B cell (primary cell): ENCODE measurements around the gene ARFGAP1. TPM values are rescaled to one million over a fixed set of nuclear protein-coding genes. Genes with fewer than 3 reads are reported as not detected.
A peak's percentile ranks its signal among the peaks of the same experiment; 100 is the strongest.

ENCODE experiments used
- ATAC-seq: fragments of 200-7000 bp; cut with Tn5 transposase; one replicate; pipeline ENCODE4 v1.10.0; 2021; ENCODE audit warnings: low read depth, mild to moderate bottlenecking, moderate number of reproducible peaks, moderate library complexity
- CTCF ChIA-PET: fragments of 350-600 bp; sonication (Branson Sonifier 250); formaldehyde crosslinking; loops from one replicate; lab custom pipeline; 2021; ENCODE audit warnings: antibody characterized with exemption, inconsistent platforms; lab: Charles Lee
- POLR2A ChIA-PET: fragments of 350-600 bp; sonication (Branson Sonifier 250); formaldehyde crosslinking; loops from one replicate; lab custom pipeline; 2021; ENCODE audit warnings: antibody characterized with exemption; lab: Charles Lee
- DNase-seq: peaks from one replicate; pipeline ENCODE4 v3.0.0; 2013
- H2AFZ ChIP-seq: 2 replicates; pipeline ENCODE4 v1.6.1; 2012; ENCODE audit warnings: mild to moderate bottlenecking, low read depth, low read length; ENCODE audit not compliant: insufficient read depth, poor library complexity, severe bottlenecking
- H3K27ac ChIP-seq, 2 donors: 1 replicate in 1 of 2; 2 replicates in 1 of 2; pipeline ENCODE4 v1.5.1; 2012 to 2013; ENCODE audit warnings: low read length in 2 of 2, mild to moderate bottlenecking in 2 of 2, moderate library complexity in 1 of 2
- H3K27me3 ChIP-seq, 4 experiments: fragments of 200-600 bp in 1 of 4; sonication (generic) in 1 of 4; replicated peaks in 1 of 4; 1 replicate in 2 of 4; 2 replicates in 2 of 4; pipeline versions ENCODE4 v1.6.1 to v1.7.0; 2013 to 2016; ENCODE audit warnings: low read length in 3 of 4, mild to moderate bottlenecking in 2 of 4, mixed read lengths in 1 of 4, moderate library complexity in 1 of 4; ENCODE audit not compliant: insufficient read depth in 4 of 4, control insufficient read depth in 3 of 4; ENCODE audit errors: control extremely low read depth in 1 of 4
- H3K36me3 ChIP-seq, 2 experiments: replicated peaks in 1 of 2; 1 replicate in 1 of 2; 2 replicates in 1 of 2; pipeline versions ENCODE4 v1.6.1 to v1.7.1; 2013; ENCODE audit warnings: low read length in 1 of 2; ENCODE audit not compliant: insufficient read depth in 2 of 2, control insufficient read depth in 1 of 2; ENCODE audit errors: control extremely low read depth in 1 of 2, extremely low read depth in 1 of 2
- H3K4me1 ChIP-seq, 2 donors: fragments of 200-600 bp in 1 of 2; sonication (generic) in 1 of 2; 1 replicate in 1 of 2; 2 replicates in 1 of 2; pipeline versions ENCODE4 v1.5.1 to v1.6.1; 2013 to 2017; ENCODE audit warnings: low read length in 2 of 2; ENCODE audit not compliant: control insufficient read depth in 2 of 2, insufficient read depth in 2 of 2
- H3K4me2 ChIP-seq: replicated peaks from 2 replicates; pipeline ENCODE3; 2012; ENCODE audit warnings: mild to moderate bottlenecking, low read depth, low read length; ENCODE audit not compliant: poor library complexity, severe bottlenecking
- H3K4me3 ChIP-seq, 5 experiments: fragments of 200-600 bp in 1 of 5; sonication (generic) in 1 of 5; 1 replicate in 3 of 5; 2 replicates in 2 of 5; pipeline versions ENCODE4 v1.5.1 to v1.7.0; 2011 to 2016; ENCODE audit warnings: low read length in 4 of 5, mild to moderate bottlenecking in 4 of 5, low read depth in 2 of 5, control low read depth in 1 of 5, moderate library complexity in 1 of 5; ENCODE audit not compliant: insufficient read depth in 1 of 5; ENCODE audit errors: control extremely low read depth in 1 of 5, extremely low read depth in 1 of 5
- H3K79me2 ChIP-seq: fragments of 200-600 bp; sonication (generic); one replicate; pipeline ENCODE4 v1.6.0; 2016; ENCODE audit warnings: low read length; ENCODE audit not compliant: control insufficient read depth, insufficient read depth
- H3K9ac ChIP-seq: fragments of 200-600 bp; sonication (generic); 2 replicates; pipeline ENCODE4 v1.6.1; 2017; ENCODE audit warnings: mild to moderate bottlenecking, low read length, moderate library complexity
- H3K9me3 ChIP-seq, 3 donors: one replicate each; pipeline versions ENCODE4 v1.6.1 to v1.7.1; 2013; ENCODE audit warnings: low read length in 2 of 3; ENCODE audit not compliant: control insufficient read depth in 2 of 3, insufficient read depth in 1 of 3; ENCODE audit errors: control extremely low read depth in 1 of 3
- H4K20me1 ChIP-seq: 2 replicates; pipeline ENCODE4 v1.6.0; 2012; ENCODE audit warnings: mild to moderate bottlenecking, low read length; ENCODE audit not compliant: insufficient read depth, control insufficient read depth, poor library complexity, severe bottlenecking
- H3K27ac Mint-ChIP-seq: one replicate; pipeline ENCODE4 v1.8.0; 2021; ENCODE audit warnings: mixed read lengths
- H3K27me3 Mint-ChIP-seq: one replicate; pipeline ENCODE4 v1.8.0; 2021; ENCODE audit warnings: mixed read lengths
- H3K4me1 Mint-ChIP-seq: one replicate; pipeline ENCODE4 v1.8.0; 2021; ENCODE audit warnings: mixed read lengths
- H3K4me3 Mint-ChIP-seq: one replicate; pipeline ENCODE4 v1.8.0; 2021; ENCODE audit warnings: mixed read lengths
- H3K9me3 Mint-ChIP-seq: one replicate; pipeline ENCODE4 v1.8.0; 2022; ENCODE audit warnings: mixed read lengths; ENCODE audit not compliant: insufficient read depth
- CTCF ChIP-seq: fragments of 200-600 bp; IDR thresholded peaks from one replicate; pipeline ENCODE4 v1.8.0; 2022; ENCODE audit warnings: antibody characterized with exemption, mild to moderate bottlenecking
- EZH2 ChIP-seq: IDR thresholded peaks from 2 replicates; pipeline ENCODE4 v1.6.1; 2012; ENCODE audit warnings: borderline replicate concordance, low read depth, mild to moderate bottlenecking, moderate library complexity, low read length; ENCODE audit not compliant: insufficient read depth, poor library complexity, severe bottlenecking
- whole genome bisulfite sequencing: methylation state at CpG from one replicate; pipeline ENCODE4 v1.1.5; 2013; ENCODE audit warnings: missing lambda C conversion rate; ENCODE audit not compliant: insufficient coverage; 5-methylcytosine and 5-hydroxymethylcytosine counted together
- intact Hi-C: fragments of 100-400 bp; cut with micrococcal nuclease; formaldehyde crosslinking; loops from one replicate; pipeline ENCODE4 v1.10.0; 2022
- polyA plus RNA-seq: library from polyadenylated mRNA; depleted of rRNA; stranded (reverse); fragments of >200 nt; gene quantifications from 2 replicates; pipeline ENCODE4 v1.2.3, GENCODE V29; 2012
- total RNA-seq, 2 donors: library from RNA; stranded (reverse); fragments of 120-200 nt in 1 of 2; gene quantifications; 1 replicate in 1 of 2; 2 replicates in 1 of 2; pipeline versions ENCODE4 v1.2.3 to v1.2.4, GENCODE V29; 2013 to 2022

ARFGAP1 gene
- total and polyA plus RNA-seq, 2 donors (not counting 1 experiment from before 2014, with no cell fraction given), result 83.2 to 99.4 TPM

DNA sequence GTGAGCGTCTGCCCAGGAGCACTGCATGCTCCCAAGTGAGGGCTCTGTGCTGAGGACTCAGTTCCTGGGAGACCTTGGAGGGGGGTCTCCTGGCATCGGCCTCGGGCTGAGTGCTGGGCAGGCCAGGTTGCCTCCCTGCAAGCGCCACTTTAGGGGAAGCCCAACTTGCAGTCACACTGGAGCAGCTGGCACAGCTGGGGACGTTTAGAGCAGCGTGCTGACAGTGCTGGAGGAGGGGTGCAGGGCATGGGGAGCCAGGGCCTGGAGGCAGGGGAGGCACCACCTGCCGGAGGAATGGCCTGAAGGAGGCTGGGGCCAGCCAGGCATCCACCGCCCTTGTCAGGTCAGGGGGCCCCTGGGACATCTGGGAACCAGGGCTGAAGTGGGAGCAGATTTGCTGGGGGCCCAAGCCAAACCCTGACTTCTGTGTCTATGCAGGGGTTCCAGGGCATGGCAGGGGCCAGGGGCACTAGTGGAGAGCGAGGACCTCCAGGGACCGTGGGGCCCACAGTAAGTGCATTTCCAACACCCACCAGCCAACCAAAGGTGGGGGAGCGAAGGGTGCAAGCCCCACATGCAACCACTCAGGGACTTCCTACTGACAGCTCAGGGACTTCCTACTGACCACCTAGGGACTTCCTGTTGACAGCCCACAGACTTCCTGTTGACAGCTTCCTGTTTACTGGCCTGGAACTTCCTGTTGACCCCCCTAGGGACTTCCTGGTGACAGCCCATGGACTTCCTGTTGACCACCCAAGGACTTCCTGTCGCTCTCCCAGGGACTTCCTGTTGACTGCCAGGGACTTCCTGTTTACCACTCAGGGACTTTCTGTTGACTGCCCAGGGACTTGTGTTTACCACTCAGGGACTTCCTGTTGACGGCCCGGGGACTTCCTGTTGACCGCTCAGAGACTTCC, 54.0 kb downstream of the ARFGAP1 start:
- DNase-seq, result no peak
- H3K4me1 Mint-ChIP-seq, result peaks cover 5% of the 10 kb centered on the region

More for the DNA sequence above, 54.0 kb downstream of the ARFGAP1 start:
- ChIA-PET CTCF (no interaction called here), POLR2A (no interaction called here)
- peaks cover 0 to 45% (median 10%) of the 10 kb centered on the region in 3 donors for H3K9me3 ChIP-seq
- no peak for ATAC-seq
- no peak overlapping the region for H3K4me3 ChIP-seq
- intact Hi-C loops, result no loop called here
- Mint-ChIP-seq H3K9me3 (peaks cover 1% of the 10 kb centered on the region), H3K27ac (peak overlapping the region; percentile 80), H3K27me3 (peaks cover 6% of the 10 kb centered on the region), H3K4me3 (no peak overlapping the region)
- peak overlapping the region; percentile 57 to 91 for H3K27ac ChIP-seq
- peaks cover 10 to 16% of the 10 kb centered on the region in 2 donors for H3K4me1 ChIP-seq
- H3K79me2 ChIP-seq, result no peaks in the 10 kb centered on the region
- H2AFZ ChIP-seq, result no peak overlapping the region
- H4K20me1 ChIP-seq, result no peaks in the 10 kb centered on the region
- WGBS, result 75% methylated on average over 13 of the region's 15 CpGs
- no peaks in the 10 kb centered on the region for H3K36me3 ChIP-seq
- H3K27me3 ChIP-seq, result no peaks in the 10 kb centered on the region
- no peak overlapping the region for H3K9ac ChIP-seq
- H3K4me2 ChIP-seq, result peak overlapping the region; percentile 3
- TF ChIP-seq CTCF (no peak), EZH2 (no peak)
